ENCODE data around the gene AP2M1. TPM values are rescaled to one million over a fixed set of nuclear protein-coding genes. Genes with fewer than 3 reads are reported as not detected.

The AP2M1 gene
- total RNA-seq, 1 donor from 2014 or later, result 379 TPM

GRCh38 chr3:184178521-184179138, 4.0 kb downstream of the AP2M1 start:
- no peak for DNase-seq (ENCODE audit: low read depth in 2 of 2)

GRCh38 chr3:184180165-184180564, 5.5 kb downstream of the AP2M1 start:
- peak in 1 of 2 donors; percentile 57 for DNase-seq (ENCODE audit: low read depth in 2 of 2)

- no peak for DNase-seq (ENCODE audit: low read depth in 2 of 2)
These were observed 6.9 kb downstream of the AP2M1 start for GRCh38 chr3:184181596-184181995.

GRCh38 chr3:184183679-184184078, 9.0 kb downstream of the AP2M1 start:
- DNase-seq (ENCODE audit: low read depth in 2 of 2), result no peak

GRCh38 chr3:184184546-184185230, 10.0 kb downstream of the AP2M1 start:
- no peak for DNase-seq (ENCODE audit: low read depth in 2 of 2)

- DNase-seq (ENCODE audit: low read depth in 2 of 2), result peak; percentile 95 to 99
These were observed 11.0 kb downstream of the AP2M1 start for GRCh38 chr3:184185461-184186183.

GRCh38 chr3:184186184-184186901, 11.7 kb downstream of the AP2M1 start, which contains the start of gene ABCF3:
ABCF3 (plus strand) TSS chr3:184186199; CDS start chr3:184186208, 9 bp downstream.
- peak in 1 of 2 donors; percentile 56 for DNase-seq (ENCODE audit: low read depth in 2 of 2)

GRCh38 chr3:184186902-184187207, 12.2 kb downstream of the AP2M1 start:
- no peak for DNase-seq (ENCODE audit: low read depth in 2 of 2)

- DNase-seq (ENCODE audit: low read depth in 2 of 2), result no peak
These were observed 13.4 kb downstream of the AP2M1 start for GRCh38 chr3:184188080-184188479.

GRCh38 chr3:184189421-184189820, 14.8 kb downstream of the AP2M1 start:
- no peak for DNase-seq (ENCODE audit: low read depth in 2 of 2)

GRCh38 chr3:184192889-184193288, 18.2 kb downstream of the AP2M1 start:
- no peak for DNase-seq (ENCODE audit: low read depth in 2 of 2)

- no peak for DNase-seq (ENCODE audit: low read depth in 2 of 2)
These were observed 19.4 kb downstream of the AP2M1 start for GRCh38 chr3:184193991-184194539.

- no peak for DNase-seq (ENCODE audit: low read depth in 2 of 2)
These were observed 21.9 kb downstream of the AP2M1 start for GRCh38 chr3:184196536-184196935.

GRCh38 chr3:184198509-184198908, 23.9 kb downstream of the AP2M1 start:
- no peak for DNase-seq (ENCODE audit: low read depth in 2 of 2)

- DNase-seq (ENCODE audit: low read depth in 2 of 2), result no peak
These were observed 26.2 kb downstream of the AP2M1 start for GRCh38 chr3:184200825-184201224.

GRCh38 chr3:184203526-184203925, 28.9 kb downstream of the AP2M1 start:
- no peak for DNase-seq (ENCODE audit: low read depth in 2 of 2)

GRCh38 chr3:184209146-184209923, 34.7 kb downstream of the AP2M1 start:
- DNase-seq (ENCODE audit: low read depth in 2 of 2), result no peak

GRCh38 chr3:184211297-184211696, 36.6 kb downstream of the AP2M1 start:
- DNase-seq (ENCODE audit: low read depth in 2 of 2), result no peak

- DNase-seq (ENCODE audit: low read depth in 2 of 2), result no peak
These were observed 37.1 kb downstream of the AP2M1 start for GRCh38 chr3:184211718-184212117.

GRCh38 chr3:184218814-184219213, 44.2 kb downstream of the AP2M1 start:
- DNase-seq (ENCODE audit: low read depth in 2 of 2), result no peak

- DNase-seq (ENCODE audit: low read depth in 2 of 2), result no peak
These were observed 47.9 kb downstream of the AP2M1 start for GRCh38 chr3:184222521-184222920.

All from dermis microvascular lymphatic vessel endothelial cell (primary cell).